ENCODE results near the gene ST6GAL2. TPM values are rescaled to one million over a fixed set of nuclear protein-coding genes. Genes with fewer than 3 reads are reported as not detected.

ST6GAL2 gene
- total RNA-seq, 1 donor from 2014 or later: not detected

GRCh38 chr2:106864051-106864450 is 21.9 kb downstream of the ST6GAL2 start:
- no peak for DNase-seq (ENCODE audit: low read depth, low spot score)

GRCh38 chr2:106863387-106863786 is 22.6 kb downstream of the ST6GAL2 start:
- DNase-seq (ENCODE audit: low read depth, low spot score): no peak

DNA sequence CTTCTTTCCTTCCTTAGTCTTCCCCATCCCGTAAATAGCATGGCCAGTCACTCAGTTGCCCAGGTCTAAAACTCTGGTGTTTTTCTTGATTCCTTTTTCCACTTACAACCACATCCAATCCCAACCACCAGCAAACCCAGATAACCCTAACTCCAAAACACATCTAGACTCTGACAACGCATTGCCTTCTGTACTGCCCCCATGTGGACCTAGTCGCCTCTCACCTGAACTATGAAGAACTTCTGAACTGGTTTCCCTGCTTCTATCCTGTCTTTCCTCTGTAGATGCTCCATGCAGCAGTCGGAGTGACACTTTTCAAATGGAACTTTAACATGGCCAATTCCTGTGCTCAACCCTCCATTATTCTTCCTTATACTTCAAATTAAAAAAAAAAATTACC is 26.5 kb downstream of the ST6GAL2 start:
- no peak for DNase-seq (ENCODE audit: low read depth, low spot score)

DNA sequence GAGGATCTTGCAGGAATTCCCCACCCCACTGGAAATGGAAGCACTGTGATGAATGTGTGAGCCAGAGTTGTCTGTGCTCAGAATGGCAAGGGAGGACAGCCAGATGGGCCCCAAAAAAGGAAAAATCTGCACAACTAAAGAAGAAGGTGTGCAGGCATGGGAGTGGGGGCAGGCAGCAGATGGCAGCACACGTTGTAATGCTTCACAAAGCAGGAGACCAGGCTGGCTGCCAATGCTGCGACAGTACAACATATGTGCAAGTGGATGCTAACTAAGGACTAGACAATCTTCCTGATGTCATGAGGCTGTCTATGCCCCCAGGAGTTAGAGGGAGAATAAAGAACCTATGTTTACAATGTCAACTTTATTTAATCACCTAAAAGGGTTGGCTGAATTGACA is 27.2 kb downstream of the ST6GAL2 start:
- DNase-seq (ENCODE audit: low read depth, low spot score): no peak

DNA sequence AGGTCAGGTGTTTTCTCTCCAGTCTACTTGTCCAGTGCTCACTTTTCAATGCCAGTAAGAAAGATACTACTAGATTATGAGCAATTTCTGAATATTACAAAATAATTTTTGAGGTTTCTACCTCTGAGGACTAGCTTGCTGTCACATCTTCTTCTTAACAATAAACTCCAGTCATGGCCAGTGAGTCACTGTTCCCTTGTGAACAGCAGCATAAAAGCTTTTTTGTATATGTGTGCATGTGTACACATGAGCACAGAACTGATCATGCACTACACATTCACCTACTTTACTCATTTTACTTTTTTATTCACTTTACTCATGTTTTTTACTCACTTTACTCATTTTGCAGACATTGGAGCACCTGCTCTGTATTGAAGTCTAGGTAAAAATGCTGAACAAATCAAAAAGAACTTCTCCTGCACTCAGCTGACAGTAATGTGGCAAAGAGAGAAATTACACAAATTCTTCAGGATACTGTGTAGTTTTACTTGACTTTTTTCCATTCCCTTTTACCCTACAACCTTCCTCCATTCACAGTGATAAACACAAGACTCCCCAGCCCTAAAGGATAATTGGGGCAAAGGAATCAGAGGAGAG is 28.0 kb downstream of the ST6GAL2 start:
- DNase-seq (ENCODE audit: low read depth, low spot score): no peak

DNA sequence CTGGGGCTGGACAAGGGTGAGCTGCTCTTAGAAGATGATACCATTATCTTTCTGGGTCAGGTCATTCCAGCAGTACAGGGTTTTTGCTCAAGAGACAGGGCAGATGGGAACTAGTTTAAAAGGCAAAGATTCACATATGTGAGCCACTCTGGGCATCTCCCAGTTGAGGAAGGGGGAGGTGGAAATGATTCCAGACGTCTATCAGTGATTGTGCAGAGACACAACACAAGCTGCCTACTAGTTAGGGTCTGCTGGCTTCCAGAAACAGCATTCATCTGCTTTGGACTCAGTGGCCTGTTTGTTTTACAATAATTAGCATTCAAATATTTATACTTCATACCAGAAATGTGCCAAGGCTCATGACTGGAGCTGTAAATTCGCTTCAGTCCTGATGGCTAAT is 32.3 kb downstream of the ST6GAL2 start:
- DNase-seq (ENCODE audit: low read depth, low spot score): no peak

- no peak for DNase-seq (ENCODE audit: low read depth, low spot score)
Measured at GRCh38 chr2:106851881-106852501, 34.0 kb downstream of the ST6GAL2 start.

DNA sequence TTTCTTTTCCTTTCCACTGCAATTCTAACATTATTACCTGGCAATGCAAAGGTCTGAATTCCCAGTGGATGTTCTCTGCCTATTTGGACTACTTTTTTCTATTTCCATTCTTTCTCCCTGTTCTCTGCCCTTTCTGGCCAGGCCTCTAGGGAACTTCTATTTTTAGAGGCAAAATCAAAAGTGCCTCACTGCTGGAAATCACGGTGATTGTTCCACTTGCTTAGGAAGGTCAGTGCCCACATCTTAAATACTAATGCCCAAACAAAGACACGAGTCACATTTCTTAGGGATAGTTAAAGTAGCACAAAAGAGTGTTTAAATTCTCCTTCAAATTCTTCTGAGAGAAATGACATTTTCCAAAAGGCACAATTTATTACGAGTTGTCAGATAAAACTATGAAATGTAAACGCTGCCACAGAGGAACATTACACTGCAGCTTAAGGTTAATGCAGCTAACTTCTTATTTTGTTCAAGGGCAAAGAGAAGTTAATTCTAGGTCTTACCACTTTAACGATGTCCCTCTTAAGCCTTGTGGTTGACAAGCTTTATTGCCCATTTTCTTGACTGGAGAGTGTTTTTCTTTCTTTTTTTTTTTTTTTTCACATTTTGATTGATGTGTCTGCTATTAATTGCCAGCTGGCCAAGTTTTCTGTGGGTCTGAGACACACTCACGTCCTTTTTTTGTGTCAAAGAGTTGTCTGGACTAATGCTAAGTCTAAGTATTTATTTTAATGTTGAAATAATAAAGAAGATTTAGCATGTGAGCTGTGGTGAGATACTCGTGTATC is 34.7 kb downstream of the ST6GAL2 start:
- no peak for DNase-seq (ENCODE audit: low read depth, low spot score)

- no peak for DNase-seq (ENCODE audit: low read depth, low spot score)
Measured at GRCh38 chr2:106849253-106849652, 36.7 kb downstream of the ST6GAL2 start.

GRCh38 chr2:106847366-106847765 is 38.6 kb downstream of the ST6GAL2 start:
- no peak for DNase-seq (ENCODE audit: low read depth, low spot score)

DNA sequence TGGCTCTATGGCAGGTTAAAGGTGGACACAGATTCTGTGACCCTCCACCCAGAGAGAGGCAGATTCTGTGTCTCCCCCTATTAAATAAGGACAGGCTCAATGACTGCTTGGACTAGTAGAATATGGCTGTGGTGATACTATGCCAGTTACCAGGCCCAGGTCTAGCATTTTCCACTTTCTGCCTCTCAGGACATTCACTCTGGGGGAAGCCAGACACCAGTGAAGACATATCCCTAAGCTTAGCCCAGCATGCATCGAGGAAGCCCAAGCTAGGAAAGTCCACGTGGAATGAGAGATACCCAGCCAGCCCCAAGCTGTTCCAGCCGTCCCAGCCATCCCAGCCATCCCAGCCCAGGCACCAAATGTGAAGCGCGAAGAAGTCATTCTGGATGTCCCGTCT is 40.3 kb downstream of the ST6GAL2 start:
- no peak for DNase-seq (ENCODE audit: low read depth, low spot score)

GRCh38 chr2:106843910-106844250 is 42.1 kb downstream of the ST6GAL2 start:
- no peak for DNase-seq (ENCODE audit: low read depth, low spot score)

DNA sequence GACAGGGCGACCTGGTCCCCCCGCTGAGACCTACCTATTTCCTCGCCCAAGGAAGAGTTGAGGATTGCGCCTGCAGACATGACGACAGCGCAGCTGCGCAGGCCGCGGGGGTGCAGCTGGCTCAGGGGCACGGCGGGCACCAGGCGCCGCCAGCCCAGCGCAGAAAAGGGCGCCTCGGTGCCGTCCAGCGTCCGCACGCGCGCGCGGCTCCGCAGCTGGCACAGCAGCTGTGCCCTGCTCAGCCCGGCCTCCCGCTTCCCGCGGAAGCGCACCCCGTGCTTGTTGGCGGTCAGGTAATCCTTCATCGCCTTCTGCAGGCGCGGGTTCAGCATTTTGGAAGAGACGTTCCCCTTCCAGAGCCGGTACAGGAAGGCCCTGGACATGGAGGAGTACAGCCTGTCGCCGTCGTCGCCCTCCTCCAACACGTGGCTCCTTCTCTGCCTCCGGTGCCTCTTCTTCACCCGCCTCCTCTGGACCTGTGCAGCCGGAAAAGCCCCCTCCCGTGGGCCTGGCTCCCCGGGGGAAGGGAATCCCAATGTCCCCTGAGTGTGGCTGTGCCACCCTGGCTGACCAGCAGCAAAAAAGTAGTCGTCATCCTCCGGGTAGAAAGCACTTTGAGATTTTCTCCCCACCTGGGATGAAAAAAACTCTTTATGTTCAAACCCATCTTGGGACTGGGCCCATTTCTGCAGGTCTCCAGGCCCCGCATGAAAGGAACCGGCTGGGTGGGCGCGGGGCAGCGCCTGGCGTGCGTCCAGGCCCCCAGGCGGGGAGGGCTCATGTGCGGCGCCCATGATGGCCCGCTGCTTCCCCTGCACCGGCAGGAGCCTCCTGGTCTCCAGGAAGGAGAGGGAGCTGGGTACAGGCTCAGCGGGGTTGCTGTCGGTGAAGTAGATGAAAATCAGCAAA is 42.7 kb downstream of the ST6GAL2 start:
- DNase-seq (ENCODE audit: low read depth, low spot score): no peak

DNA sequence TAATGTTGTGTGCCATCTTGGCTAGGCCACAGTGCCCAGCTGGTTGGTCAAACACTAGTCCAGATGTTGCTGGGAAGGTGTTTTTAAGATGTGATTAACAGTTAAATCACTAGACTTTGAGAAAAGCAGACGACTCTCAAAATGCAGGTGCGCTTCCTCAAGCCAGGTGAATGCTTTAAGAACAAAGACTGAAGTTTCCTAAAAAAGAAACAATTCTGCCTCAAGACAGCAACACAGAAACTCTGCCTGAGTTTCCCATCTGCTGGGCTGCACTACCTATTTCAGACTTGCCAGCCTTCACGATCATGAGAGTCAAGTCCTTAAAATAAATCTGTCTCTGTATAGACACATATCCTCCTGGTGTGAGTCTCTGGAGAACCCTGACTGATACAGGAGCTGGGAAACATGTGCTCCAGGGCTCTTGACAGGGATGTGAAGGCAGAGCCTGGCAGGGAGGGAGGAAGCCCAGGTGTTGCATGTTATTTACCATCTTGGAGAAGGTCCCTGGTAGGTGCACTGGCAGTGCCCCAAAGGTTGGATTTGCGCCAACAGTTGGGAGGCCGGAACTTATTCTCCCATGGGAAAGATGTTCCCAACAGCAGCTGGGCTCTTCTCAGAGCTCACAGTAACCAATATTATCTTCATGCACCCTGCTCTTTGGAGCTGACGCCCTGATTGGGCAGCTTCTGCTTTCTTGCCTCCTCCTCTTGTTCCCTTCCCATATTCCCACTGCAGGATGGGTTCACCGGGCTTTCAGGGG is 43.9 kb downstream of the ST6GAL2 start:
- no peak for DNase-seq (ENCODE audit: low read depth, low spot score)

DNA sequence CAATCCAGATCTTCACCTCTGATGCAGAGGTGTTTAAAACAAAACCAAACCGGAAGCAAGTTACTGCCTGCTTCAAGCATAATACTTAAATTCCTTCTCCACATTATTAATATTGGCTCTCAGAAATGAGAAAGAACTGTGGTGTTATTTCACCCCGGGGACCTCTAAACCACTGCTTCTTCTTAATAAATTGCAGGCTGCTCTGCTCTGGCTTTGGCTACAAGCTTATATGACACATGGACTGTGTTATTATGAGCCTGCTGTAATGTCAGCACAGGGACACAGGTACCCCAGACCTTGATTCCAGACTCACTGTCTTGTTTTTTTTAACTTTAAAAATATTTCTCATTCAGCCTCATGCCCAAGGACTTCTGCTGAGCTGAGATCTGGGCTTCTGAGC is 45.1 kb downstream of the ST6GAL2 start:
- DNase-seq (ENCODE audit: low read depth, low spot score): no peak

DNA sequence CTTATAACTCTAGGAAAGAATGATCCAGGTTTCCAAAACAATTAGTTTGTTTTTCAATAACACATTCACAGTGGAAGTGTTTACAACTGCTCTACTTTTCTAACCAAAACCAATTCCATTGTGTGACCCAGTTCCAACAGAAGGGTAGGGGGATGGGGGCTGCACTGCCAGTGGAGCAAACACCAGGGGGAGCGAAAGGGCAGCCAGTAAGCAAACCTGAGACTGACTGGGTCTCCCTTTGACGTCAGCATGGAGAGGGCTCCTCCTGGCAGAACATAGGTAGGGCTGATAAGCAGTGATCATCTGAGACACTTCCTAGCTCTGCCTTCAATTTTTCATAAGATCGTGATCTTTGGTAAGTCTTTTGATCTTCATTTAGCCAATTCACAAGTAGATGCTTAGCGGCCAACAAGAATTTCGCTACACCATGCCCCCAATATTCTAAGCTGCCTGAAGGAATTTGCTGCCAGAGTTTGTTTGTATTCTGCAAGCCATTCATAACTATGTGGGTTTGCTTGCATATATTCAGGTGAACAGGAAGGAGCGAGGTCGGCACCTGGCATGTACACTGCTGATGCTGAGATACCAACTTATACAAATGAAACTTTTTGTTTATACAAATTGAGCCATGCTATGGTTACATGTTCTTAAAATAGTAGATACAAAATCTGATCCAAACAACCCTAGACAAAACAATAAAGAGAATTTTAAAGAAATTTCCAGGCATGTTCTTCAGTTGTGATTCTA is 45.9 kb downstream of the ST6GAL2 start:
- DNase-seq (ENCODE audit: low read depth, low spot score): no peak

DNA sequence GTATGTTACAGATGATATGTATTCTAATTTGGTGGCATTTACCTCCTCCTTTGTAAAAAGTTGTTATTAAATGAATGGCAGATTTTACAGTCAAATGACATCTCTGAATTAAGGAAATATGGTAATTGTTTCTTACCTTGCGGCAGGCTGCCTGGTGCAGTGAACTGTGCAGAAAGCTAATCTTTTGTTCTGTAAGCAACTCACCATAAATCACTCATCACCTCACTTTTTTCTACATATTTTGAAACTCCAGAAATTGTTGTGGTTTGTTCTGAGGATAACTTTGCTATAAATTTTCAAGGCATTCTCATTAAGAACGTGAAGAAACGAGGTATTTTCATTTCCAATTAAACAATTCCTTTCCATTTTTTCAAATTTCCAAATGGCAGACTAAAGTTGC is 52.7 kb downstream of the ST6GAL2 start:
- no peak for DNase-seq (ENCODE audit: low read depth, low spot score)

- no peak for DNase-seq (ENCODE audit: low read depth, low spot score)
Measured at GRCh38 chr2:106831816-106832569, 54.0 kb downstream of the ST6GAL2 start.

DNA sequence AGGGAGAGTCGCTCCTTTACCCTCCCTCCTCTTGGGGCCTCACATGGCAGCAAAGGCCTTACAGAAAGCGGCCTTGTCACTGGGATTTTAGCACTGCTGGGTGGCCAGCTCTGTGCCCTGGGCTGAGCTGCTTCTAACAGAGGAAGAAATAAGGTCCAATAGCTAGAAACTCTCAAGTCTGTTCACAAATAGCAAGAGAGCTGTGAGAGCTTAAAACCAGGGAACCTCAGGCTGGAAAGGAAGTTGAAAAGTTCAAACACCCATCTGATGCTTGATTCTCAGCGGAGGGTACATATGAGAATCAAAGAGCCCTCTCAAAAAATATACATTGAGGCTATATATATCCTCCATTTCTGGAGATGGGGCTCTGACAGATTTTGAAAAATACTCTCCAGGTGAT is 54.7 kb downstream of the ST6GAL2 start:
- DNase-seq (ENCODE audit: low read depth, low spot score): no peak

DNA sequence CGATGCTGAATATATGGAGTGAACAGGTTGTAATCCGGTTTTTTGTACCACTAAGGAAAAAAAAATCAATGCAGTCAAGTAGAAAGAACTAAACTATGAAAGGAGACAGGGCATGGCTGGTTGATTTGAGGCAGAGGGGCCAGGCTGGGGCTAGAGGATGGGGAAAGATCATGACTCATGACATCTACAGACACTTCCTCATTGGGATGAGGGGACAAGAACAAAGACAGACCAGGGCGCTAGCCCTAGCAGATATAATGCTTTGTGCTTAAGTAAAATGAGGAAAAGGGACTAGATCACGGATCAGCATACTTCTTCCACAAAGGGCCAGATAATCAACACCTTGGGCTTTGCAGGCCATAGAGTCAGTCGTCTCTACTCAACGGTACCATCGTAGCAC is 55.8 kb downstream of the ST6GAL2 start:
- DNase-seq (ENCODE audit: low read depth, low spot score): no peak

Measured in pulmonary artery endothelial cell (primary cell).